Upper lobe of left lung (tissue), 6 donors: ENCODE results near the gene MRPS2. TPM values are rescaled to one million over a fixed set of nuclear protein-coding genes. Genes with fewer than 3 reads are reported as not detected.
"Not testable (repeated sequence)": the region's sequence is repeated elsewhere in the genome, so short reads cannot be mapped to it uniquely, and the experiment has no call there.

Experiments
- ATAC-seq, 2 donors: fragments of 200-7000 bp; cut with Tn5 transposase; one replicate each; pipeline ENCODE4 v1.9.1; 2022; ENCODE audit warnings: mild to moderate bottlenecking in 2 of 2, moderate library complexity in 2 of 2; ENCODE audit not compliant: low FRiP score in 2 of 2
- DNase-seq, 2 donors: peaks; one replicate each; pipeline ENCODE4 v3.0.0-alpha.2; 2019 to 2020
- H3K27ac ChIP-seq, 4 donors: fragments of 200-600 bp; sonication (generic); one replicate each; pipeline ENCODE4 v1.5.1; 2016 to 2019
- H3K27me3 ChIP-seq, 4 donors: fragments of 200-600 bp; sonication (generic); one replicate each; pipeline ENCODE4 v1.5.1; 2017 to 2019
- H3K36me3 ChIP-seq, 4 donors: fragments of 200-600 bp; sonication (generic); one replicate each; pipeline ENCODE4 v1.5.1; 2016 to 2019
- H3K4me1 ChIP-seq, 4 donors: fragments of 200-600 bp; sonication (generic); one replicate each; pipeline ENCODE4 v1.5.1; 2018 to 2019
- H3K4me3 ChIP-seq, 4 donors: fragments of 200-600 bp; sonication (generic); one replicate each; pipeline ENCODE4 v1.5.1; 2017 to 2019; ENCODE audit warnings: mild to moderate bottlenecking in 2 of 4, moderate library complexity in 1 of 4
- H3K9me3 ChIP-seq, 4 donors: fragments of 200-600 bp; sonication (generic); one replicate each; pipeline ENCODE4 v1.5.1; 2018 to 2019
- EP300 ChIP-seq, 4 donors: sonication (generic); formaldehyde crosslinking; IDR thresholded peaks; one replicate each; pipeline ENCODE4 v1.5.1; 2017; ENCODE audit warnings: antibody characterized with exemption in 4 of 4, control low read depth in 2 of 4
- POLR2A ChIP-seq, 4 donors: fragments of 450-650 bp; IDR thresholded peaks; one replicate each; pipeline ENCODE4 v1.5.1; 2016 to 2017; ENCODE audit warnings: antibody characterized with exemption in 4 of 4, mild to moderate bottlenecking in 2 of 4
- POLR2AphosphoS5 ChIP-seq, 2 donors: sonication (generic); formaldehyde crosslinking; IDR thresholded peaks; one replicate each; pipeline ENCODE4 v1.5.1; 2017; ENCODE audit warnings: antibody characterized with exemption in 2 of 2
- WGBS, 2 donors: methylation state at CpG; one replicate each; pipeline ENCODE4 v1.1.5; 2017 to 2018; 5-methylcytosine and 5-hydroxymethylcytosine counted together
- total RNA-seq, 6 donors: library from RNA; depleted of rRNA in 4 of 6; stranded (reverse); fragments of >200 nt in 4 of 6; gene quantifications; one replicate each; pipeline versions ENCODE4 v1.1.0 to v1.2.1, GENCODE V29; 2016 to 2021
- TF ChIP-seq, protein P1 (sequence below), 6 experiments: fragments of 450-650 bp in 4 of 6; fragments of 200-600 bp in 2 of 6; sonication (generic) in 2 of 6; IDR thresholded peaks; one replicate each; pipeline ENCODE4 v1.5.1; 2016 to 2019; ENCODE audit warnings: antibody characterized with exemption in 6 of 6
- donor health status: DM: no; HTN: no; CAD: no; lungs with moderate emphysema.
- donor health status: DM: no; HTN: yes; CAD: no; lungs with severe emphysema.

Gene MRPS2
- total RNA-seq, 6 donors from 2014 or later, result 11.1 to 40.6 (median 26.3) TPM

DNA sequence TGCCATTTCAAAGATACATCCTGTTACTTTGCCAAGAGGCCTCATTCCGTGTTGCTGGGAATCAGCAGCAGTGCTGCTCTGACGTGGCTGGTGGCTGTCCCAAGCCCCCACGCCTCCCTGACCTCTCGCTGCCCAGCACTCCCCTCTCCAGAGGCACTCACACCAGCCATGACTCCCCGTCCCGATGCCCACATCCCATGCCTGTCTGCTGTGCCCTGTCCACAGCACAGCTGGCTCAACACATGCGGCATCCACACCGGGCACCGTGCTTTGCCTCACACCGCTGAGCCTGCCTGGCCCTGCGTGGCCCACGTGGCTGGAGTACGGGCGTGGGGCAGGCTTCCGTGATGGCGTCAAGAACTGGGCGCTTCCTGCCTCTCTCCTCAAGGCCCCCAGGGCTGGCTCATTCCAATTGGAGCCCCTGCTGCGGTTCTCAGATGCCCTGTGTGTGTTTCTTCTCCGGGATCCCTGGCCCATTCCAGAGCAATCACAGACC lies 12.9 kb downstream of the MRPS2 start:
- no peaks in the 10 kb centered on the region for H3K4me1 ChIP-seq
- no peaks in the 10 kb centered on the region for H3K27me3 ChIP-seq
- H3K36me3 ChIP-seq, result no peaks in the 10 kb centered on the region
- no peak for TF ChIP-seq EP300 (IDR thresholded peaks at IDR 0.05)
- TF ChIP-seq, protein P1, sequence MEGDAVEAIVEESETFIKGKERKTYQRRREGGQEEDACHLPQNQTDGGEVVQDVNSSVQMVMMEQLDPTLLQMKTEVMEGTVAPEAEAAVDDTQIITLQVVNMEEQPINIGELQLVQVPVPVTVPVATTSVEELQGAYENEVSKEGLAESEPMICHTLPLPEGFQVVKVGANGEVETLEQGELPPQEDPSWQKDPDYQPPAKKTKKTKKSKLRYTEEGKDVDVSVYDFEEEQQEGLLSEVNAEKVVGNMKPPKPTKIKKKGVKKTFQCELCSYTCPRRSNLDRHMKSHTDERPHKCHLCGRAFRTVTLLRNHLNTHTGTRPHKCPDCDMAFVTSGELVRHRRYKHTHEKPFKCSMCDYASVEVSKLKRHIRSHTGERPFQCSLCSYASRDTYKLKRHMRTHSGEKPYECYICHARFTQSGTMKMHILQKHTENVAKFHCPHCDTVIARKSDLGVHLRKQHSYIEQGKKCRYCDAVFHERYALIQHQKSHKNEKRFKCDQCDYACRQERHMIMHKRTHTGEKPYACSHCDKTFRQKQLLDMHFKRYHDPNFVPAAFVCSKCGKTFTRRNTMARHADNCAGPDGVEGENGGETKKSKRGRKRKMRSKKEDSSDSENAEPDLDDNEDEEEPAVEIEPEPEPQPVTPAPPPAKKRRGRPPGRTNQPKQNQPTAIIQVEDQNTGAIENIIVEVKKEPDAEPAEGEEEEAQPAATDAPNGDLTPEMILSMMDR (IDR thresholded peaks at IDR 0.05), result no peak
- no peak overlapping the region for H3K4me3 ChIP-seq
- peak in 1 of 2 donors; percentile 49 for ATAC-seq
- no peaks in the 10 kb centered on the region for H3K9me3 ChIP-seq
- no peak overlapping the region for H3K27ac ChIP-seq
- peak; percentile 18 to 66 for DNase-seq
- WGBS, 2 donors, result 76 to 82% methylated on average over 13 to 19 of the region's 19 CpGs

GRCh38 chr9:135513906-135514305 lies 13.4 kb downstream of the MRPS2 start:
- ATAC-seq, H3K36me3 ChIP-seq, H3K9me3 ChIP-seq, H3K27ac ChIP-seq, H3K4me3 ChIP-seq, H3K27me3 ChIP-seq, H3K4me1 ChIP-seq: not testable (repeated sequence)
- peak; percentile 8 to 32 for DNase-seq
- WGBS, 2 donors, result 84 to 86% methylated on average over 7 to 9 of the region's 9 CpGs

GRCh38 chr9:135514342-135515082 lies 14.0 kb downstream of the MRPS2 start:
- TF ChIP-seq EP300 (IDR thresholded peaks at IDR 0.05), result no peak
- no peak for TF ChIP-seq POLR2A (IDR thresholded peaks at IDR 0.05)
- no peak for TF ChIP-seq POLR2AphosphoS5 (IDR thresholded peaks at IDR 0.05)
- TF ChIP-seq, protein P1 (IDR thresholded peaks at IDR 0.05), result no peak
- no peaks in the 10 kb centered on the region for H3K27me3 ChIP-seq
- H3K4me3 ChIP-seq, result no peak overlapping the region
- no peaks in the 10 kb centered on the region for H3K36me3 ChIP-seq
- DNase-seq (peak in 1 of 2 donors; percentile 6), ATAC-seq (no peak)
- no peak overlapping the region for H3K27ac ChIP-seq
- WGBS, 2 donors, result 76% methylated on average over 10 to 17 of the region's 17 CpGs
- no peaks in the 10 kb centered on the region for H3K4me1 ChIP-seq
- H3K9me3 ChIP-seq, result no peaks in the 10 kb centered on the region

GRCh38 chr9:135515083-135515951 lies 14.8 kb downstream of the MRPS2 start:
- Histone ChIP-seq H3K36me3 (no peaks in the 10 kb centered on the region), H3K4me3 (no peak overlapping the region), H3K27me3 (no peaks in the 10 kb centered on the region), H3K9me3 (no peaks in the 10 kb centered on the region), H3K4me1 (no peaks in the 10 kb centered on the region), H3K27ac (no peak overlapping the region)
- ATAC-seq, result peak in 1 of 2 donors; percentile 29
- peak; percentile 19 to 74 for DNase-seq
- 81 to 90% methylated on average over 17 to 31 of the region's 31 CpGs for WGBS, 2 donors
- no peak for TF ChIP-seq POLR2A (IDR thresholded peaks at IDR 0.05)
- no peak for TF ChIP-seq POLR2AphosphoS5 (IDR thresholded peaks at IDR 0.05)
- TF ChIP-seq, protein P1 (IDR thresholded peaks at IDR 0.05), result no peak
- no peak for TF ChIP-seq EP300 (IDR thresholded peaks at IDR 0.05)

GRCh38 chr9:135516132-135516860 lies 15.8 kb downstream of the MRPS2 start:
- Histone ChIP-seq H3K27ac (no peak overlapping the region), H3K27me3 (no peaks in the 10 kb centered on the region), H3K9me3 (no peaks in the 10 kb centered on the region), H3K36me3 (no peaks in the 10 kb centered on the region), H3K4me3 (no peak overlapping the region), H3K4me1 (no peaks in the 10 kb centered on the region)
- 48 to 67% methylated on average over 13 to 25 of the region's 25 CpGs for WGBS, 2 donors
- ATAC-seq, result no peak
- peak; percentile 5 to 38 for DNase-seq
- TF ChIP-seq POLR2A (IDR thresholded peaks at IDR 0.05) (no peak), EP300 (IDR thresholded peaks at IDR 0.05) (no peak), POLR2AphosphoS5 (IDR thresholded peaks at IDR 0.05) (no peak)
- TF ChIP-seq, protein P1 (IDR thresholded peaks at IDR 0.05), result no peak
